Renal cortical epithelial cell (primary cell): ENCODE data around the gene SLCO4A1. TPM values are rescaled to one million over a fixed set of nuclear protein-coding genes. Genes with fewer than 3 reads are reported as not detected.

ENCODE experiments used
- DNase-seq: peaks from one replicate; pipeline ENCODE4 v3.0.0-alpha.2; 2011; ENCODE audit warnings: low read depth
- total RNA-seq: library from RNA; depleted of rRNA; stranded (reverse); fragments of >200 nt; gene quantifications from 2 replicates; pipeline ENCODE4 v1.2.3, GENCODE V29; 2014

The SLCO4A1 gene, protein sequence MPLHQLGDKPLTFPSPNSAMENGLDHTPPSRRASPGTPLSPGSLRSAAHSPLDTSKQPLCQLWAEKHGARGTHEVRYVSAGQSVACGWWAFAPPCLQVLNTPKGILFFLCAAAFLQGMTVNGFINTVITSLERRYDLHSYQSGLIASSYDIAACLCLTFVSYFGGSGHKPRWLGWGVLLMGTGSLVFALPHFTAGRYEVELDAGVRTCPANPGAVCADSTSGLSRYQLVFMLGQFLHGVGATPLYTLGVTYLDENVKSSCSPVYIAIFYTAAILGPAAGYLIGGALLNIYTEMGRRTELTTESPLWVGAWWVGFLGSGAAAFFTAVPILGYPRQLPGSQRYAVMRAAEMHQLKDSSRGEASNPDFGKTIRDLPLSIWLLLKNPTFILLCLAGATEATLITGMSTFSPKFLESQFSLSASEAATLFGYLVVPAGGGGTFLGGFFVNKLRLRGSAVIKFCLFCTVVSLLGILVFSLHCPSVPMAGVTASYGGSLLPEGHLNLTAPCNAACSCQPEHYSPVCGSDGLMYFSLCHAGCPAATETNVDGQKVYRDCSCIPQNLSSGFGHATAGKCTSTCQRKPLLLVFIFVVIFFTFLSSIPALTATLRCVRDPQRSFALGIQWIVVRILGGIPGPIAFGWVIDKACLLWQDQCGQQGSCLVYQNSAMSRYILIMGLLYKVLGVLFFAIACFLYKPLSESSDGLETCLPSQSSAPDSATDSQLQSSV
- 6.1 and 30.7 TPM in 2 replicates for total RNA-seq

DNA sequence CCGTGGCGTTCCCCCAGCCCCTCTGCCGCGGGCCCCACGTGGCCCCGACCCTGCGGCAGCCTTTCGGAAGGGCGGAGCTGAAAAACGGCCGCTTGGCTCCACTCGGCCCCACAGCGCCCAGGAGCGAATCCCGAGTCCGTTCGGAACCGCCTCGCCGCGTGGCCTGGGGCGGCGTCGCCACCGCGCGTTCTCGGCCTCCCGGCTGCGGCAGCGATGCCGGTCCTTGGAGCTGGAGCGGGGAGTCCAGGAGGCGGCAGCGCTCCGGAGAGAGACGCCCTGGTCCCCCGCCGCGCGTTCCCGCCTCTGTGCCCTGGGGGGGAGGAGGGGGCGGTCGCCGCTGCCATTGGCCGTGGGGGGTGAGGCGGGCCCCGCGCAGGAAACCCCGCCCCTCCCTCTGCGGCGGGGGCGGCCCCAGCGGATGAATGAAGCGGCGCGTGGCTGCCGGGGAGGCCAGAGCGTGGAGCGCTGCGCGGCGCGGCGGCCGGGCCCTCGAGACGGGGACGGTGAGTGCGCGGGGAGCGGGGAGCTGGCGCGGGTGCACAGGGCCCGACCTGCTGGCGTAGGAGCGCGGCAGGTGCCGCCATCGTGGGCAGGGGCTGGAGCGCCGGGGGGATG is at the start of gene SLCO4A1:
Gene SLCO4A1 (plus strand): TSS at position 453 of the 615 bp plus-strand sequence. CDS start 13,952 bp downstream, outside the sequence.
- DNase-seq = no peak

GRCh38 chr20:62592506-62593177 is 49.7 kb upstream of the SLCO4A1 start:
- no peak for DNase-seq

DNA sequence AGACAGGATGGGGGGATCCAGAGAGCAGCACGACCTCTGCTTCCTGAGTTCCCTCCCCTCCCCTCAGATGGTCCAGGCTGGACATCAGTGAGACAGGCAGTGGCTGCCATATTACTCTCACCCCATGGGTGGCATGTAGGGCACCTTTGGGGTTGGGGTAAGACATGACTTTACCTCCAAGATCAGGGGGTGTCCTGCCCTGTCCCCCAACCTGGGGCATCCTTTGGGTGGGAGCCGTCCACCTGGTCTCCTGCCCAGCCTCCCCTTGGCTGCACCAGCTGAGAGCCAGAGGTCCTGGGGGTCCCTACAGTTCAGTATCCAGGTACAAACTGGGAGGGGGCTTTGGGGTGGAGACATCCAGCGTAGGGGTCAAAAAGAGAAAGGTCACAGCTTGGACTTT is 48.7 kb upstream of the SLCO4A1 start:
- no peak for DNase-seq

DNA sequence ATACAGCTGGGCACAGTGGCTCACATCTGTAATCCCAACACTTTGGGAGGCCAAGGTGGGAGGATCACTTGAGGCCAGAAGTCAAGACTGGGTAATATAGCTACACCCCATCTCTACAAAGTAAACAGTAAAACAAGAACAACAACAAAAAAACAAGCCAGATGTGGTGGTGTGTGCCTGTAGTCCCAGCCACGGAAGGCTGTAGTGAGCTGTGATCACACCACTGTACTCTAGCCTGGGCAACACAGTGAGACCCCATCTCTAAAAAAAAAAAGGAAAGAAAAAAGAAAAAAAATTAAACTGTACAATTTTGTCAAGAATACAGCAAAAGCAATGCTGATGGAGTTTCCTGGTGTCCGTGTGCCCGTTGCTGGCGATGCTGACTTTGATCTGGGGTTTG is 47.2 kb upstream of the SLCO4A1 start:
- no peak for DNase-seq

- peak; percentile 35 for DNase-seq
These were observed 46.8 kb upstream of the SLCO4A1 start for GRCh38 chr20:62595491-62595890.

DNA sequence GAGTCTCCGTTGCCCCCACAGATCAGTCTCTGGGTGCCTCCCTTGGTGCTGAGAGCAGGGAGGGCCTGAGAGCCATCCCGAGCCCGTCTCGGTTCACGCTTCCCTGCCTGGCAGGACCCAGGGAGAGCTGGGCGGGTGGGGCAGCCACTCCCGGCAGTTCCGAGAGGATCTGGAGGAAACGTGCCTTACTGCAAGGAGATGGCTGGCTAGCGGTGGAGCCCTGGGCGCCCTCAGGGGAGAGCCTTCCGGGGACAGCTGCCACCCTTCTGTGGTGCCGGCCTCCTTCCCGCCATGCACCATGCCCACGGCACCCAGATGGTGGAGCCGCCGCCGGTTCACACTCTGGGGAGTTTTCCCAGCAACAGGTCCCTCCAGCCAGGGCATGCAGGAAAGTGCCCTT is 45.8 kb upstream of the SLCO4A1 start:
- DNase-seq = no peak

DNA sequence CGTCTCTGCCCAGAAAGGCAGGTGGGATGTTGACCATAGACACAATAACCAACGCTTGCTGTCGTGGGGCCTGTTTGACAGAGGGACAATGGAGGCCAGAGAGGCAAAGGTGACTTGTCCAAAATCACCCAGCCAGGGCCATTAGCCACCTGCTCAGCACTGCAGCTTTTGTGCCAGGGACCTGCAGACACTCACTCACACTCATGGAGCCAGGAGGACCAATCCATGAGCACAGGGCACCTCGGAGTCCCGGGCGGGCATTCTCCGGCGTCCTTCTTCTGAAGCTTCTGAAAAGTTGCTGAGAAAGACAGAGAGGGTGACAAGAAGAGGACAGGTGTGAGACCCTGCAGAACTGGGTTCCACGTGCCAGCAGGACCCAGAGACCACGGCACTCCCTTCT is 45.4 kb upstream of the SLCO4A1 start:
- DNase-seq = no peak

DNA sequence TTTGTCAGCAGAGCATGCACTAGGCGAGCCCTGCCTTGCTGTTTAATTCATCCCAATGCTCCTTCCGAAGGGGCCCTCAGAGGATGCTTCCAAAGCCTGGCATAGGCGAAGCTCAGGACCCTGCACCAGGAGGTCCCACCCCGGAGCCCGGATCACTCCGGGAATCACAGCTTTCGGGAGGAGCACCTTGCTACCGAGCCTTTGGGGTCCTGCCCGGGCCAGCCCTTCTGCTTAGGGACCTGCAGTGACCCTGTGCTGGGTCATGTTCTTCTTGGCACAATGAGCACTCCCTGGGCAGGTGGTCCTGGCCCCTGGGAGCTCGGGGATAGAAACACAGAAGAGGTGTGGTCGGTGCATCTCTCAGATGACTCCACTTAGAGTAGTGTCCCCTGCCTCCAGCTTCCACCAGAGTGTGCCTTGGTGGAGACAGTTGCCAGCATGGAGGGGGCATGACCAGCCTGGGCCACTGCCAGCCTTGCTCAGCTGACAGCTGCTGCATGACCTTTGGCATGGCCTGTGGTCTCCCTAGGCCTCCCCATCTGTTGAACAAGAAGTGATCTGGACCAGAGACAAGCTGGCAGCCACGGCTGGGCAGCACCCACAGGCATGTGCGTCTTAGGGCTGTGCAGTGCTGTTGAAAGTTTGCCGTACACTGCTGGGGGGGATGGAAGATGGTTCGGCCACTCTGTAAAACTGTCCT is 44.7 kb upstream of the SLCO4A1 start:
- DNase-seq = no peak

- DNase-seq = no peak
These were observed 43.5 kb upstream of the SLCO4A1 start for GRCh38 chr20:62598761-62599194.

GRCh38 chr20:62599216-62600110 is 42.8 kb upstream of the SLCO4A1 start:
- DNase-seq = no peak

DNA sequence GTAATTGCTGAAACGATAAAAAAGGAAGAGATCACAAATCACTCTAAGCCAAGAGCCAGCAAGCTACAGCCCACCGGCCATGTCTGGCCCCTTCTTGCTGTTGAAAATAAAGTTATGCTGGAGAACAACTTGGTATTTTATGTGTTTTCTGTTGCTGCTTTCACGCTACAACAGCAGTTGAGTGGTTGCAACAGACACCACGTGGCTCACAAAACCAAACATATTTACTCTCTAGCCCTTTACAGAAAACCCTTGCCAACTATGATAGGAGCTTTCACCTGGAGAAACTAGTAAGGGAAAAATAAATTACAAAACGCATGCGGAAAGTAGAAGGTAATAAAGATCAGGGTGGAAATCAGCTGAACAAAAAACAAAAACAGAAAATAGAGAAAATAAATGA is 41.1 kb upstream of the SLCO4A1 start:
- DNase-seq = no peak

GRCh38 chr20:62601714-62602113 is 40.6 kb upstream of the SLCO4A1 start:
- no peak for DNase-seq

DNA sequence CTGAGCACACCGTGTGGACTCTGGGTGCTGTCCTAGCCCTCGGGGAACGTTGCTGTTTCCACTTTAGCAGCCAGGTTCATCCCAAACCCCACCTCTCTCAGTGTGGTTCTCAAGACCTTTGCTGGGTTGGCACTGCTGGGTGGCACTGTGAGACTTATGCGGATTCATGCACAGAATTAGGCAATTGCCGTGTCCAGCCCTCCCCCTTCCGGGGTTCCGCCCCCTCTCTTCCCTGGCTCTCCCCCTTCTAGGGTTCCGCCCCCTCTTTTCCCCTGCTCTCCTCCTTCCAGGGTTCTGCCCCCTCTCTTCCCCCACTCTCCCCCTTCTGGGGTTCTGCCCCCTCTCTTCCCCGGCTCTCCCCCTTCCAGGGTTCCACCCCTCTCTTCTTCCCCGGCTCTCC is 39.8 kb upstream of the SLCO4A1 start:
- DNase-seq = no peak

DNA sequence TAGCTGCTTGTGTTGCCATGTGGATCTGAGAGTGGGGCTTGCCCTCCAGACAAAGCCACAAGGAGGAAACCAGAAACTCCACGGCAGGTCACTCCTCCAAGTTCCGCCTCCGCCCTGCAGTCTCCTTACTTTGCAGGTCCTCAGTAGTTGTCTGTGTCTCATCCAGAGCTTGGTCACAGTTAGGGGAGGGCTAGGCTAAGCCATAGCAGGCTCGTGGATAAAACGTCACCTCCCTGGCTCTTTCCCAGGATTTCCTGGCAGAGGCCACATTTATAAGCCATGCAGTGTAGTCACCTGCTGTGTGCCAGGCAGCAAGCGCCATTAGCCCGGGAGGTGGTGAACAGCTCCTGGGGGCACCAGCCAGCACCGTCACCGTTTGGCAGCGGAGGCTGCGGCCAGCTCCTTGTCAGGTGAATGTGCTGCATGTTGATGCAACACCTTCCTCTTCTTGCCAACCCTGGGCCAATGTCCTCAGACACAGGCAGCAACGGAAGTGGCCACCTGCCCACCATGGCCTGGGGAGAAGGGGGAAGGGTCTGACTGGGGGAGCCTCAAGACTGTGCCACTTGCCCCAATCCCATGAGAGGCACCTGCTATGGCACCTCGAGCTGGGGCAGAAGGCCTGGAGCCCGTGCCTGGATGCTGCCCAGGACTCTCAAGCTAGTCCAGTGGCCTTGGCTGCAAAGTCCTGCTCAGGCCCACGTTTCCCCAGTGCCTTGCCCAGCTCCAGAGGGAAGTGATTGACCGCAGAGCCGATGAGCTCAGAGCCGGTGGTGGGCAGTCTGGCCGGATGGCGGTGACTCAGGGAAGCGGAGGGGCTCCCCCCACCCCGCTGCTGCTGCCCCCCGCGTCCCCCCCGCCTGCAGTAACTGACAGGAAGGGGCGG is 39.0 kb upstream of the SLCO4A1 start:
- DNase-seq = peak; percentile 88

GRCh38 chr20:62603907-62604785 is 38.2 kb upstream of the SLCO4A1 start:
- DNase-seq = no peak

- DNase-seq = no peak
These were observed 37.5 kb upstream of the SLCO4A1 start for GRCh38 chr20:62604796-62605195.

GRCh38 chr20:62605236-62605943 is 36.9 kb upstream of the SLCO4A1 start:
- DNase-seq = no peak

- peak; percentile 56 for DNase-seq
These were observed 36.3 kb upstream of the SLCO4A1 start for GRCh38 chr20:62606016-62606415.
